Adipose tissue (tissue), 3 donors: Measurements from ENCODE around the gene FSIP1. TPM values are rescaled to one million over a fixed set of nuclear protein-coding genes. Genes with fewer than 3 reads are reported as not detected.

Experiments
- H3K27ac ChIP-seq: one replicate; pipeline ENCODE4 v1.5.1; 2013; ENCODE audit warnings: low read depth, low read length
- WGBS, 3 donors: extraction: QIAGEN DNeasy Blood & Tissue Kit; methylation state at CpG; one replicate each; pipeline ENCODE4 v1.1.7; 2013; 5-methylcytosine and 5-hydroxymethylcytosine counted together
- polyA plus RNA-seq, 3 donors: library from polyadenylated mRNA; stranded (reverse); fragments of 200-250 nt; gene quantifications; one replicate each; pipeline ENCODE4 v1.2.3, GENCODE V29; 2013
- donor health status: healthy with polysubstance abuse.
- donor health status: Bipolar disorder and iron deficiency.
- donor health status: healthy.

Gene FSIP1
- polyA plus RNA-seq, 3 donors: 0.07 to 0.42 TPM; not detected in 1

DNA sequence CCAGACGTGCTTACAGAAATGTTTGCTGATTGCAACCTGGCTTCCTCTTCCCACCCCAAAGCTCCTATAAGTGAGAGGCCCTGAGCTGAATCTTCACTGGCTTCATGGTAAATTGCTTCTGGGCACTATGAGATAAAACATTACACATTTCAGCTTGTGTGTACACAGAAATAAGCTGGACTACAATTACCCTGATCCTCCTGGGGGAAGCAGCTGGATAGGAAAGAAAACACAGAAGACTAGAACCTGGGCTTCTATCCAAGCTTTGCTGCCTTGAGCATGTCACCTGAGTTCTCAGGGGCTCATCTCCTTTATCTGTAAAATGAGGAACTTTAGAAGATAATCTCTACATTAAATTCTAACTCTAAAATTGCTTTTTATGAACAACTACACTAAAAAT is 161.4 kb downstream of the FSIP1 start:
- H3K27ac ChIP-seq: no peak overlapping the region
- WGBS, 3 donors: 75 to 80% (median 77%) methylated on average over 1 of the region's 1 CpG

DNA sequence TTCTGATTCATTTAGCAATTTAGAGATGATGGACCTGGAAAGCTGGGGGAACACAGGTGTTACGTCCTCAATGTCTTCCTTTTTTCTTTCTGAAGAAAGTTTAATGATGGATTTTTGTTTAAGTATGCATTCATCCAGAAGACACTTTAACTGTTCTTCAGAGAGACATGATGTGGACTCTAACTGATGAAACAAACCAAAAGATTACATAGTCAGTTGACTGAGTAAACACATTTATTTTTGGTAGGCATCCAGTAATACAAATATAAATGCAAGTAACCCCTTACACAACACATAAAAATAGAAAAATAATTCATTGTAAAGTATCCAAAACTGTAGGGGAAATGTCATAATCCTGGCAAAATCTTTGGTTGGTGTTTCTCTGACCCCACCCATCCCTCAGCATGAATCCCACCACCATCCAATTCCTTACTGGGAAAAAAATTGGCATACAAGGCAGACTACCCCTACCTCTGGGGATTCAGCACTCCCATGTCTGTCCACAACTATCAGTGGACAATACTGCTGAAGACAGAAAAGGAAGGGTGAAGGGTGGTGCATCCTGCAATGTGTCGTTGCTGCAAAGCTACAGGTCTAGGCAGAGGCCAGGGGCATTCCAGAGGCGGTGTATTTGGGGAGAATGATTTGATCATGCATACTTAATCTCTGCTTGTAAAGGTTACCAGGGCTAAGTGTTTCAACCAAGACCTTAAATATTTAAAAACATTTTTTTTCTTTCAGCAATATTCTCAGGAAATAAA is 164.4 kb downstream of the FSIP1 start:
- WGBS, 3 donors: 70 to 82% (median 74%) methylated on average over 3 of the region's 3 CpGs
- H3K27ac ChIP-seq: no peak overlapping the region

DNA sequence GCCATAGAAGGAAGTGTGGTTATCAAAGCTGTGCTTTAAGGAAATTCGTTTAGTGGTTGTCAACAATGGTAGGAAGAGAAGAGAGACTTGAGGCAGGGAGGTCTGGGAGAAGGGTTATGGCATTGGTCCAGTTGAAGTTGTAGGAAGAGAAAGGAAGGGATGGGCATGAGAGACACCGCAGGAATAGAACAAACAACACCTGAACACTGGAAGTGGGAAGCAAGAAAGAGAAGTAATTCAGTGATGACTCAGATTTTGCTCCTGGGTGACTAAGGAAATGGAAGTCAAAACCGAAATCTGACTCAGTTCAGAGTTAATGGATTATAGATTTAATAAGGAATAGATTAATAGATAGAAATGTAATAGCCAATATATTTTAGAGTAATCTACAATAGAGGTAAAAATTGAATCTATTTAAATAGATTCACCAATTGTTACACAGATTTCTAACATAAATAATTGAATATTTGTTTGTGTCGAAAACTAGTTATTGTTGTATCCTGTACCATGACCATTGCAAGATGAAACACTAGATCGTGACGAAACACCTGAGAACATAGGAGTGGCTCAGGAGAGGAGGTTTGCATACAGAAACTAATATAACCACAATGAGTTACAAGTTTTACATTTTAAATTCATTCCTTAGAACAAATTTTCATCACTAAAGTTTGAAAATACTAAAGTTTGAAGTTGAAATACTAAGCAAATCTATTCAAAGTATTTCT is 165.7 kb downstream of the FSIP1 start:
- WGBS, 3 donors: 82 to 85% (median 82%) methylated on average over 6 of the region's 6 CpGs
- H3K27ac ChIP-seq: no peak overlapping the region

GRCh38 chr15:39613861-39614260 is 168.8 kb downstream of the FSIP1 start:
- 65 to 100% (median 82%) methylated on average over 2 of the region's 2 CpGs for WGBS, 3 donors
- H3K27ac ChIP-seq: no peak overlapping the region

DNA sequence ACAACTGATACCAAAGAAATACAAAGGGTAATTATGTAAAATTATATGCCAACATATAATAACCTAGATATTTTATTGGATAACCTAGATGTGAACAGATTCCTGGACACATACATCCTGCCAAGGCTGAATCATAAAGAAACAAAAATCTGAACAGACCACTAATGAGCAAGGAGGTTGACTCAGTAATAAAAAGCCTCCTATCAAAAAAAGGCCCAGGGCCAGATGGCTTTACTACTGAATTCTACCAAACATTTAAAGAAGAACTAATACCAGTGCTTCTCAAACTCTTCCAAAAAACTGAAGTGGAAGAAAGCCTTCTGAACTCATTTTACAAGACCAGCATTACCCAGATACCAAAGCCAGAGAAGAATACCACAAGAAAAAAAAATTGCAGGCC is 169.4 kb downstream of the FSIP1 start:
- no peak overlapping the region for H3K27ac ChIP-seq

- no peak overlapping the region for H3K27ac ChIP-seq
Observed at GRCh38 chr15:39610665-39611064, 172.0 kb downstream of the FSIP1 start.

DNA sequence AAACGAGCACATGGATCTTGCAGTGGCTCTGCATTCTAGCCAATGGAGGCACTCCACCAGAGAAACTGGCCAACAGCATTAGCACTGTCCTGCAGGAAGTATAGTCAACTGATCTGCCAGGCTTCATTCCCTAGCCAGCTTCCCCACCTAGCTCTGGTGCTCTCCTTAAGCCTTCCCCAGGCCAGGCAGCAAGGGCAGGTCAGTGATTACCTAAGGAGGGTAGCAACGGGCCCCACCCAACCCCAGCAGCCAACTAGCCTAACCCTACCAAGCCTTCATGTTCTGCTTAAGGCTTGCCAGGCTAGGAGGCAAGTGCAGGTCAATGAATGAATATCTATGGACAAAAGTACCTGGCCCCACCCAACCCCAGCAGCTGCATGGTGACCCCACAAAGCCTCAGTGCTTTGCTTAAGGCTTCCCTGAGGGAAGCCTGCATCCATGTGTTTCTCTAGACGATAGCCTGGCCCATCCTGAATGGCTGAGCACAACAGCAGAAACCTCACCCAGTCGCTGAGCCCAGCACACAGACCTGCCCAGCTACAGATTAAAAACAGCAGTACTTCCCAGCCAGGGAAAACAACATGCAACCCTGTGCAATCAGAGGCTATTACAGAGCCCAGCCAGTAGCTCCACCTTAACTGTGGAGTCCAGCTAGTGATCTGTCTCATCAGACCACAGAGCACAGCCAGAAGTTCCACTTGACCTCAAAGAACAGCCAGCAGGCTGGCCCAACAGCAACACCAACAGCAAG is 173.3 kb downstream of the FSIP1 start:
- WGBS, 3 donors: 75 to 91% (median 89%) methylated on average over 4 of the region's 4 CpGs
- no peak overlapping the region for H3K27ac ChIP-seq

GRCh38 chr15:39608185-39609139 is 174.2 kb downstream of the FSIP1 start:
- no peak overlapping the region for H3K27ac ChIP-seq
- 78 to 92% (median 91%) methylated on average over 2 of the region's 2 CpGs for whole genome bisulfite sequencing, 3 donors

DNA sequence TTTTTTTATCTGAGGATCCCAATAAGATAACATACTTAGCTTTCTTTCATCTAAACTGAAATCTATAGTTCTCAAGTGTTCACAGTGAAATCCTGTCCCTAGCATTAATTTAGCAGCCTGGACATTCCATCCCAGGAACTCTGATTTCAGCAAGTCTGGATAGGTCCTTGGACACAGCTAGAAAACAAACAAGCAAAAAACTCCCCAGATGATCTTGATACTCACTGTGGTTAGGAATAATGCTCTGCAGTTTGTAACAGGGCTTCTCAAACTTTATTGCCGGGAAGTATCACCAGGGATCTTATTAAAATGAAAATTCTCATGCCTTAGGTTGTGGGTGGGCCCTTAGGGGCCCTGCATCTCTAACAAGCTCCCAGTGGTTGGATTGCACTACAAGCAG is 177.5 kb downstream of the FSIP1 start:
- no peak overlapping the region for H3K27ac ChIP-seq
- 84 to 93% (median 85%) methylated on average over 1 of the region's 1 CpG for WGBS, 3 donors

DNA sequence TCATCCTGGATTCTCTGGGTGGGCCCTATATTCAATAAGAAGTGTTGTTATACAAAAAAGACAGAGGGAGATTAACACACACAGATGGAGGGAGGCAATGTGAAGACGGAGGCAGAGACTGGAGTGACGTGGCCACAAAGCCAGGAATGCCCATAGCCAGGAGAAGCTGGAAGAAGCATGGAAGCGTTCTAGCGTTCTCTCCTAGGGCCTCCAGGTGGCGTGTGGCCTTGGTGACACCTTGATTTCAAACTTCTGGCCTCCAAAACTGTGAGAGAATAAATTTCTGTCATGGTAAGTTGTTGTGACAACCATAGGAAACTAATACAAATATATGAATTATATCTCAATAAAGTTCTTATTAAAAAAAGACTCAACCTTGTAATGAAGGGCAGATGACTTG is 180.5 kb downstream of the FSIP1 start:
- H3K27ac ChIP-seq: no peak overlapping the region
- 93% methylated on average over 5 of the region's 5 CpGs for WGBS, 3 donors

- no peak overlapping the region for H3K27ac ChIP-seq
- 96 to 97% (median 96%) methylated on average over 2 of the region's 2 CpGs for WGBS, 3 donors
Observed at GRCh38 chr15:39599871-39600270, 182.8 kb downstream of the FSIP1 start.

DNA sequence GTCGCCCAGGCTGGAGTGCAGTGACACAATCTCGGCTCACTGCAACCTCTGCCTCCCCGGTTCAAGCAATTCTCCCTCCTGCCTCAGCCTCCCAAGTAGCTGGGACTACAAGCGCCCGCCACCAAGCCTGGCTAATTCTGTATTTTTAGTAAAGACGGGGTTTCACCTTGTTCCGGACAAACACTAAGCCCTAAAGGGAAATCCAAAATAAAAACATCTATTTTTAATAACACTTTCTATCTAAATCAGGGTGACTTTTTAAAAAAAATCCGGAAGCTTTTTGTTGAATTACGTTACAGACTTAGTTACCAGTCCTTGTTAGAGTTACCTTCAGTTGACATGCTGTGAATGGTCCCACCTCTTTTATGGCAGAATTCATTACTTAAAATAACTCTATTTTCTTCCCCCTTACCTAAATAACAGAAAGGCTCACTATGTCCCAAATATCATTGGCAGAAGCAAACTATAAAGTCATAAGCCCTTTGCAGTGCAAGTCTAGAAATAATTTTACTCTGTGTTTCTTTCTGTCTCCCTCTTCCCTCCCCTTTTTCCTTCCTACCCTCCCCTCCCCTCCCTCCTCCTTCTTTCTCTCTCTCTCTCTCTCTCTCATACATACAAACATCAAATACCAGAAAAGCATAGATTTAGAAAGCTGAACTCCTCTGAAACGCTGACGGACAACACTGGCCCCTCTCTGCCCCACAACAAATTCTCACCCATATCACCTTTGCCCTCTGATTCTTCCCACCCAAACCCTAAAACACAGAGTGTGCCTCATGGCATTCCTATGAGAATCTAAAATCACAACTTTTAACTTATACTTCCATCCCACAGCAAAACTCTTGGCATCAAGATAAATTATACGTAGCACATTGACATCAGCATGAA is 183.4 kb downstream of the FSIP1 start:
- H3K27ac ChIP-seq: no peak overlapping the region
- 85 to 89% (median 86%) methylated on average over 12 of the region's 12 CpGs for WGBS, 3 donors

DNA sequence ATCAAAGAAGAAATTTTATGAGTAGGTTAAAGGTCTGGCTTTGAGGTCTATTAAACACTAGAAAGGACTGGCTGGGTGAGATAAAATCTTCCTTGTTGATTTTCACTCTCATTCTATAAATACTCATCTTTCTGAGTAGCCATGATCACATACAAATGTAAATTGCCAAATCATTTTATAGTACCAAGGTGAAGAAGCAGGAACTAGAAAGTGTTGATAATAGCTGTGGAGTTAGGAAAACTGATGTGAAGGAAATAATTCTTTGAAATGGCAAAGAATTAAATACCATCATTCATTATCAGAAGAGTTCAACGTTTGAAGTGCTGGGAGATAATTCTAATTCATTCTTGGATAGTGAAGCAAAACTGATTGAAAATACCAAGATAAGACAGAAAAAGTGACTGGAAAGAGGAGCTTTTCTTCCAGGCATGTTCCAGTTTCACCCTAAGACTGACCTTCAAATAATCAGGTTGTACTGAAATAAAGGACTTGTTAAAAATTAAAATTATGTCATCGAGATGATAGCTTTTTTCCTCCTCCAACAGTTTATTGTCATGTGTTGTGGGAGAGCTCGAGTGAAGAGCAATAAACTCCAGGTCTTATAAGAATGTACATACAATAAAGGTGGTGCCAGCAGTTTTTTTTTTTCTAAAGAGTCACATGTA is 184.3 kb downstream of the FSIP1 start:
- H3K27ac ChIP-seq: no peak overlapping the region
- WGBS, 3 donors: 53 to 68% (median 57%) methylated on average over 3 of the region's 3 CpGs

DNA sequence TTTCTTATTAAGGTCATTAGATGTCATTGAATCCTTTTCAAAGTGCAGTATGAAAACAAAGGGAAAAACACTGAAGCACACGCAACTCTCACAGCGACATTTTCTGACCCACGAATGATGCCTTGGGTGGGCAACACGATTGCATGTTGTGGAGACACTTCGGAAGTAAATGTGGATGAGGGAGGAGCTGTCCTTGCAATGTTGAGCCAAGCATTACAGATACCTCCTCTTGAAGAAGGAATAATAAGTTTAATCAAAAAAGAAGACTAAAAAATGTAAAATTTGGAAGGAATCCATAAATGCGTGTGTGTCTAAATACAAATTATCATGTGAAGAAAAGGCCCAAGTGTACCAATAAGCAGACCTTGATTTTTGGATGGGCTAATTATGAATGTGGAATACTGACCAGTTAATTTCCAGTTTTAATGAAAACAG is 184.9 kb downstream of the FSIP1 start:
- no peak overlapping the region for H3K27ac ChIP-seq
- 87 to 92% (median 88%) methylated on average over 6 of the region's 6 CpGs for WGBS, 3 donors

- 92 to 97% (median 93%) methylated on average over 2 of the region's 2 CpGs for WGBS, 3 donors
- H3K27ac ChIP-seq: no peak overlapping the region
Observed at GRCh38 chr15:39597336-39597735, 185.3 kb downstream of the FSIP1 start.

GRCh38 chr15:39596358-39597051 is 186.1 kb downstream of the FSIP1 start:
- H3K27ac ChIP-seq: no peak overlapping the region
- WGBS, 3 donors: 79 to 87% (median 87%) methylated on average over 5 of the region's 5 CpGs
